ENCODE measurements around the gene NPPC.
A peak's percentile ranks its signal among the peaks of the same experiment; 100 is the strongest.
"Not testable (repeated sequence)": the region's sequence is repeated elsewhere in the genome, so short reads cannot be mapped to it uniquely, and the experiment has no call there.

Gene NPPC

DNA sequence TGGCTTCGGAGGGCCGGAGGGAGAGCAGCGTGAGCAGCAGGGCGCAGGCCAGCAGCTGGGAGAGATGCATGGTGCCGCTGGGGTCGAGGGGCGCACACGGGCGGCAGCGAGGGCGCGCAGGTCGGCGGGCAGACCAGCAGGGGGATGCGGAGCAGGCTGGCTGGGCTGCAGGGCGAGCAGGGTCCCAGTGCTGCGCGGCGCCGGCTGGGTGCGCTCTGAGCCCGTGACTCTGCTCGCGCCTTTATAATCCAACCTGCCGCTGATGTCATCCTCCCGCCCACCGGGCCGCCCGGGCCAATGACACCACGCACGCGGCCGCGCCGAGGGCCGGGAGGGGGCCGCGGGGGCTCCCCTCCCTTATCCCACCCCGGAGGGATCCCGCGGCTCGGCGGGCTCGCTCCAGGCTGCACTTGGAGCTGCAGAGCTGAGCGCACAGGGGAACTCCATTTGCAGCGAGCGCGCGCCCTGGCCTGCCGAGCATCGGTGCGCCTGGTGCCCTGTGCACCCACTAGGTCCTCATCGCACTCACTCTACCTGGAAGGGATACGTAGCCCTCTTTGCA, at the start of gene NPPC:
TSS of gene NPPC (minus strand) at position 217 of the 562 bp plus-strand sequence. CDS start at position 70, 147 bp downstream.
- DNase-seq (ENCODE audit: low read depth): no peak

DNA sequence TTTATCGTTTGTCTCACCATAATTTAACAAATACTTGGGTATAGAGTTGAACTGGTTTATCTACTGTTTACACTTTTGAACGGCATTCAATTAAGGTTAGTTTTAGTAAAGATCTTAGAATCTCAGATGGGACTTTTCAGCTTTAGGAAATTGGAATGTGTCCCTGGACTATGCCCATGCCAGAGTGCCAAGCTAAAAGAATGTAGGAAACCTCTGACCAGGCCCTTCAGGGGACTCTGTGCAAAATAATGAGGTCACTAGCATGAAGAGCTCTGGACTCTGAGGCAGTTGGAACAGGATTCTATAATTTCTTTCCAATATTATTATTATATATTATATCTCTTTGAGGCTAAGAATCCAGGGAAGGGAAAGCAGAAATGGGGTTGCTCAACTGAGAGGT, 48.8 kb upstream of the NPPC start:
- no peak for DNase-seq (ENCODE audit: low read depth)

DNA sequence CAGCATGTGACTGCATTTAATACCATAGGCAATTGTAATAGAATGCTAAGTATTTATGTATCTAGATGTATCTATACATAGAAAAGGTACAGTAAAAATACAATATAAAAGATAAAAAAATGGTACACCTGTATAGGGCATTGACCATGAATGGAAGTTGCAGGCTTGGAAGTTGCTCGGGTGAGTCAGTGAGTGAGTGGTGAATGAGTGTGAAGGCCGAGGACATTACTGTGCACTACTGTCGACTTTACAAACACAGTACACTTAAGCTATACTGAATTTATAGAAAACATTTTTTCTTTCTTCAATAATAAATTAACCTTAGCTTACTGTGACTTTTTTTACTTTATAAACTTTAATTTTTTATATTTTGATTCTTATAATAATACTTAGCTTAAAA, 44.3 kb upstream of the NPPC start:
- no peak for DNase-seq (ENCODE audit: low read depth)

GRCh38 chr2:231968820-231969219, 42.6 kb upstream of the NPPC start:
- no peak for DNase-seq (ENCODE audit: low read depth)

DNA sequence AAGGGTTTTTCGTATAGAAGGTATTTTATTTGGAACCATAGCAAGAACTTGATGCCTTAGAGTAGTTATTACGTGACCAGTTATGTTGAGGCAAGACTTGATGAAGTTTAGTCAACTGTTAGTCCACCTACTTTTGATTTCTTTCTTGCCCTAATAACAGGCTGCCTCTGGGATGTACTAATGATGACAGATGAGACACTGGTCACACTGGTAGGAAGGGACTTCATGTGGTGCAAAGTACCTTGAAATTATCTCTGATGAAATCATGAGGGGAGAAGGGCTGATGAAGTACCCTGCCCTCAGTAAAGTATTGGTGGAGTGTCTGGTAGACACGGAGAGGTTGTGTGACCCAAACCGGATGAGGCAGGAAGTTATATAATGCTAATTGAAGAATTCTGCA, 40.7 kb upstream of the NPPC start:
- no peak for DNase-seq (ENCODE audit: low read depth)

- no peak for DNase-seq (ENCODE audit: low read depth)
These were observed 38.9 kb upstream of the NPPC start for GRCh38 chr2:231965102-231965501.

- DNase-seq (ENCODE audit: low read depth): peak; percentile 62
These were observed 35.4 kb upstream of the NPPC start, which contains the start of gene DIS3L2 for GRCh38 chr2:231961349-231962166. DIS3L2 (plus strand) TSS chr2:231961713; CDS start chr2:232014928, 53,215 bp downstream.

DNA sequence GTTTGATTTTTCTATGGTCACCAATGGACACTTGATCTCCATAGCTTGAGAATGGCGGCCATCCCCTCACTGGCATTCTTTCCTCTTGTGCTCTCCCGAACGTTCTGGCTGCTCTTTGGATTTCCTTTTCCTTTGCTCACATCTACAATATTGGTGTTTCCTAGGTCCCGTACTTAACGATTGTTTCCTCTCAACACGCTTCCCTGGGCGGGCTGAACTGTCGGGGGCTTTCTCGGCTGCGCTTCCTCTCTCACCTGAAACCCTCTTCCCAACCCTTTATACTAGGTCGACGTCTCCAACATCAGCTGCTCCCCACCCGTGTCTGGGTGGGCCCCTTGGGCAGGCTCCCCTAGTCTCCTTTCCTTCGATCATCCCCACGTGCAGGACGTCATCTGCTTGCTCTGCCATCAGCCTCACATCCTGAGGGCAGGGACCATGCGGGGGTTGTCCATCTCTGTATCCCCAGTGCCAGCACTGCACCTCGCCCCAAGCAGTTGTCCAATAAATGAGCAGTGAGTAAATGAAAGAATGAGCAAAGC, 34.7 kb upstream of the NPPC start:
- no peak for DNase-seq (ENCODE audit: low read depth)

- DNase-seq (ENCODE audit: low read depth): no peak
These were observed 31.9 kb upstream of the NPPC start for GRCh38 chr2:231957913-231958763.

DNA sequence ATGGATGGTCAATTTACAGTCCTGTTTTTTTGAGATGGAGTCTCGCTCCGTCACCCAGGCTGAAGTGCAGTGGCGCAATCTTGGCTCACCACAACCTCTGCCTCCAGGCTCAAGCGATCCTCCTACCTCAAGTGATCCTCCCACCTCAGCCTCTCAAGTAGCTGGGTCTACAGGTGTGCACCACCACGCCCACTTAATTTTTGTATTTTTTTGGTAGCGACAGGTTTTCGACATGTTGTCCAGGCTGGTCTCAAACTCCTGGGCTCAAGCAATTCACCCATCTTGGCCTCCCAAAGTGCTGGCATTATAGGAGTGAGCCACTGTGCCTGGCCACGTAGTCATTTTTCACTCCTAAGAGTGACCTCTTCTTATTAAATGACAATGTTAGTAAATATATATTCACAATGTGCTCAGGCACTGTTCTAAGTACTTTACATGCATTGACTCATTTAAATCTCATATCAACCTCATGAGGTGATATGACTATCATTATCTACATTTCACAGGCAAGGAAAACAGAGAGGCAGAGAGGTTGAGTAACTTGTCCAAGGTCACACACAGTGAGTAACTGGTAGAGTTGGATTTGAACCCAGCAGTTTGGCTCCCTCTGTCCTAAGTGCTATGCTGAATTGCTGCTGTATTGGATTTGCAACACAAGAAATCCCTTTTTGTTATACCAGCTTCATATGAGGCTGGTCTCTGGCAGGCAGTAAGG, 29.7 kb upstream of the NPPC start:
- no peak for DNase-seq (ENCODE audit: low read depth)

DNA sequence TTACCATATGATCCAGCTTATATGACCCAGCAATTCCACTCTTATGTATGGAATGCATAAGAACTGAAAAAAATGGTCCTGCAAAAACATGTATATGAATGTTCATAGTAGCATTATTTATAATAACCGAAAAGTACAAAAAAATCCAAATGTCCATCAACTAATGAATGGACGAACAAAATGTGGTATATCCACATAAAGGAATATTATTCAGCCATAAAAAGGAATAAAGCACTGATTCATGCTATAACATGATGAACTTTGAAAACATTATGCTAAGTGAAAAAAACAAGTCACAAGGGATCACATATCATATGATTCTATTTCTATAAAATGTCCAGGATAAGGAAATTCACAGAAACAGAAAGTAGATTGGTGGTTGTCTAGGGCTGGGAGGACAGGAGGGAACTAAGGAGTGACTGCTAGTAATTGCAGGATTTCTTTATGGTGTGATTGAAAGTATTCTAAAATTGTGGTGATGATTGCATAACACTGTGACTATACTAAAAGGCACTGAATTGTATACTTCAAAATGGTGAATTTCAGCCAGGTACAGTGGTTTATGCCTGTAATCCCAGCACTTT, 25.3 kb upstream of the NPPC start:
- DNase-seq (ENCODE audit: low read depth): no peak

- no peak for DNase-seq (ENCODE audit: low read depth)
These were observed 21.5 kb upstream of the NPPC start for GRCh38 chr2:231947694-231948093.

DNA sequence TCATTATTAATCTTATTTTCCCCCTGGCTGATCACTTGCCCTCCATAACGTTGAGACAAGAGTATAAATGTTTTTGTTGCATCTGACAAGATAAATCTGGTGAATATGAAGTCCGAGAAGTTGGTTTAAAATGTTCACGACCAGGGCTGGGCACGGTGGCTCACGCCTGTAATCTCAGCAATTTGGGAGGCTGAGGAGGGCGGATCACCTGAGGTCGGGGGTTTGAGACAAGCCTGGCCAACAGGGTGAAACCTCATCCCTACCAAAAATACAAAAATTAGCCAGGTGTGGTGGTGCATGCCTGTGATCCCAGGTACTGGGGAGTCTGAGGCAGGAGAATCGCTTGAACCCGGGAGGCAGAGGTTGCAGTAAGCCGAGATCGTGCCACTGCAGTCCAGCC, 20.9 kb upstream of the NPPC start:
- not testable (repeated sequence) for DNase-seq (ENCODE audit: low read depth)

DNA sequence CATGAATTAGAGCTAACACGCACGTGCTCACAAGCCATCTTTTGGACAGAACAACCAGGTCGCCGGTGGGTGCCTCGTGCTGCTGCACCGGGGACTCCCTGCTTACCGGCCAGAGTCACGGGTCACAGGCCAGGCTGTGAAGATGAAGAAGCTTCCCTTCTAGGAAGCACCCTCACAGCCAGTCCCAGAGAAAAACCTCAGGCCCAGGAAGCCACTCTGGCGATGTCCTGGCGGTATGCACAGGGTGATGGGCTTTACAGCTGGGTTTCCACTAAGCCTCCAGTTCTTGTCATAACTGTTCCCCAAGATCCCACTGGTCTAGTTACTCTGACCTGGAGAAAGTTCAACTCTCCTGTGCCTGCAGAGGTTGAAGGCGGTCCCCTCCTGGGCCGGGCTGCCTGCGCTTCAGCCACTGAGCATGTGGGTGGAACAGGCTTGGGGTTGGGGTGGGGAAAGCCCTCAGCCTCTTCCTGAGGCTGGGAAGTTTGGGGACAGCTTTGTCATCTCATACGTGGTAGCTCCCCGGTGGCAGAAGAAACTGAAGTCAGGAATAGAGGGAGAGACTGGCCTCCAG, 20.1 kb upstream of the NPPC start:
- DNase-seq (ENCODE audit: low read depth): no peak

DNA sequence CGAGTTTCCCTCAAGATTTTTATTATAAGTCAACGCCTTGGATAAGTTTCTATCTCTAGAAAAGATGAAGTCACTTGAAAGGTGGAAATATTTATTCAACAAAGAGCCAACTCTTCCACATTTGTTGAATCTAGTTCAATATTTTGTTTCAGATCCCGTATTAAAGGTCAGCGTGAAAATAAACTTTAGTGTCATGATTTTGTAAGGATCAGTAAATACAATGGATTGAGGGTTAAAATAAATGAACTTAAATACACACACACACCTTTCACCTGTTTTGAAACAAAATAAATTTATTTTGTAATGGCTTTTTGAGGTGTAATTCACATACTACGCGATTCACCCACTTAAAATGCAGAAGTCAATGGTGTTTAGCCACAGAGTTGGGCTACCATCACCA, 16.0 kb upstream of the NPPC start:
- DNase-seq (ENCODE audit: low read depth): no peak

DNA sequence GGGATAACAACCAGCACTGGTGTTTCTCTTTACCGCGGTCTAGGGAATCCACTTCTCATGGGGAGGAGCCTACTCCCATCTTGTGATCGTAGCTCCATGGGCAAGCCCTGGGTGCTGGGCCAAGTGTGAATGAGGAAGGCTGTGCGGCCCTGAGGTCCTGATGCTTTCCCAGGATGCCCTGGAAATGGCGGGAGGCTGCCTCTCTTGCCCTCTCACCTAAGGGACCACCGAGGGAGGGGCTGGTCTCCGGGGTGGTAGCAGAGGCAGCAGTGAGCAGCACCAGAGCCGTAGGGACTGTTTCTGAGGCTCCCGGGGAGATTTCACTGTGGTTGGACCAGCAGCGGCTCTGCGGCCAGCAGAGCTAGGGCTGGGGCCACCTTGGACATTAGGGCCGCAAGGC, 15.5 kb upstream of the NPPC start:
- DNase-seq (ENCODE audit: low read depth): no peak

DNA sequence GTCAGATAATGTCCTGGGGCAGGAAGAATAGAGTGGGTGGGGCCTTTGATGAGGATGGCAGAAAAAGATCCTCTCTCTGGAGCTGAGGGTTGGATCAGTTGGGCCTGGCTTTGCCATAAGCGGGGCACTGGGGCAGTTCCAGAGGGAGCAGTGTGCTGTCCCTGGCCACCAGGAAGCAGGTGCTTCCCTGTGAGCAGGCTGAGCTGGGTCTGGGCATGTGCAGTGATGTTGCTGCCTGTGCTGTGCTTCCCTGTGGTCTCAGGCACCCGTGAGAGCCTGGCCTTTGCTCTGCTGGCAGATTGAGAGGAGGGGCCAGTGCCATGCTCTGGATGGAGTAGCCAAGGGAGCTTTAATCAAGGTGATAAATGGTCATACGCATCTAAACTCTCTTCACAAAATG, 14.6 kb upstream of the NPPC start:
- no peak for DNase-seq (ENCODE audit: low read depth)

DNA sequence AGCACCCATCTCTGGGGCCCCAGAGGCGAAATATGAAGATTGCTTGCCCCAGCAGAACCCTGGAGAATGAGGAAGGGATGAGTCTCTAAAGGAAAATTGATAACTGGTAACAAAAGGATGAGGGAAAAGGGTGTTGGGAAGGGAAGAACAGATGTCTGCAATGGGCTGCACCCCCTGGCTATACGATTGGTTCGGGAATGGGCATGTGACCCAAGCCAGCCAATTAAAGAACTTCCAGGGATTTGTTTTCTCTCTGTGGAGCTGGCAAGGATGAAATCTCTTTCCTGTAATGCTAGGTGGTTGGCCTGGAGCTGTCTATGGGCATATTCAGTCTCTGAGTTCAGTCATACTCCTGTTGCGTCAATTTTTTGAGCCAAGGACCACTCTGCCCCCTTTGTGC, 12.8 kb upstream of the NPPC start:
- DNase-seq (ENCODE audit: low read depth): no peak

GRCh38 chr2:231937057-231937456, 10.9 kb upstream of the NPPC start:
- no peak for DNase-seq (ENCODE audit: low read depth)

- no peak for DNase-seq (ENCODE audit: low read depth)
These were observed 10.3 kb upstream of the NPPC start for GRCh38 chr2:231936491-231936890.

DNA sequence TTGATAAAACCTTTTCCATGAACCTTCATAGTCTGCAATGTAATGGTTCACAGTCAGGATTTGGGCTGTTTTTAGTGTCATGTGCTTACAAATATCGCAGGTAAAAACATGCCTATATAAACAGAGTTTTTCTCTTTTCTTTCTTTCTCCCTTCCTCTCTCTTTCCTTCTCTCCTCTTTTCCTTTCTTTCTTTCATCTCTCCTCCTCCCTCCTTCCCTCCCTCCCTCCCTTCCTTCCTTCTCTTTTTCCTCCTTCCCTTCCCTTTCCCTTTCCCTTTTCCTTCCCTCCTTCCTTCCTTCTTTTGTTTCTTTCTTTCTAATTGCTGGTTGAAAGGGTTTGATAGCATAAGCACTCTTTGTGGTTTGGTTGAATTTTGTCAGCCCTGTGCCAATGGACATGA, 9.6 kb upstream of the NPPC start:
- no peak for DNase-seq (ENCODE audit: low read depth)

All from CMK (cell line).